HG03521 (cell line): ENCODE results near the gene NACC1.
"Not testable (repeated sequence)": the region's sequence is repeated elsewhere in the genome, so short reads cannot be mapped to it uniquely, and the experiment has no call there.

Experiments
- ATAC-seq: cut with Tn5 transposase; IDR thresholded peaks from one replicate; pipeline ENCODE4 v1.9.1; 2021; ENCODE audit warnings: mild to moderate bottlenecking, moderate library complexity; ENCODE audit not compliant: unreplicated experiment

Gene NACC1

GRCh38 chr19:13138171-13138915 lies 20.3 kb downstream of the NACC1 start:
- no peak for ATAC-seq

GRCh38 chr19:13138916-13139198 lies 20.8 kb downstream of the NACC1 start:
- no peak for ATAC-seq

GRCh38 chr19:13139633-13140311 lies 21.7 kb downstream of the NACC1 start:
- ATAC-seq = no peak

GRCh38 chr19:13146763-13147563 lies 28.9 kb downstream of the NACC1 start:
- no peak for ATAC-seq

GRCh38 chr19:13149173-13149627 lies 31.1 kb downstream of the NACC1 start:
- not testable (repeated sequence) for ATAC-seq

DNA sequence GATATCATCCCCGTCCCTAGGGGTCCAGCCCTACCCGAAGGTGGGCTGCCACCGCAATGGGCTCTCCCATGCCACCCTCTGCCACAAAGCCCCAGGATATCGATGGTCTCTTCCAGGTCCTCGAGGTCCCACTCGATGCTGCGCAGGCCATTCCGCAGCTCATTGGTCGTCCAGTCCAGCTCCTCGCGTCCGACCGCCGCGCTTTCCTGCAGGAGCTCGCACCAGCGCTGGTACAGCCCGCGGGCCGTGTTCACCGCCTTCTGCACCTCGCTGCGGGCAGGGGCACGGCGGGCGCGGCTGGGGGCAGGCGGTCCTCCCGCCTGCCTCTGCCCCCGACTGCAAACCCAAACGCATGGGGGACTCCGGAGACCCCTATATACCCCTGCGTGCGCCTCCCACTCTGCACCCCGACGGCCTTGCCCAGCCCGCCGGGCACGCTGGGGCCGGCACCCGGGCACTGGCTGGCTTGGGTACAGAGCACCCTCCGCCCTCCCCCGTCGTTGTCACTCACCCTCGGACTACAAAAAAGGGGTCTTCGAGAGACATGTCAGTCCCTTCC lies 31.6 kb downstream of the NACC1 start:
- no peak for ATAC-seq

DNA sequence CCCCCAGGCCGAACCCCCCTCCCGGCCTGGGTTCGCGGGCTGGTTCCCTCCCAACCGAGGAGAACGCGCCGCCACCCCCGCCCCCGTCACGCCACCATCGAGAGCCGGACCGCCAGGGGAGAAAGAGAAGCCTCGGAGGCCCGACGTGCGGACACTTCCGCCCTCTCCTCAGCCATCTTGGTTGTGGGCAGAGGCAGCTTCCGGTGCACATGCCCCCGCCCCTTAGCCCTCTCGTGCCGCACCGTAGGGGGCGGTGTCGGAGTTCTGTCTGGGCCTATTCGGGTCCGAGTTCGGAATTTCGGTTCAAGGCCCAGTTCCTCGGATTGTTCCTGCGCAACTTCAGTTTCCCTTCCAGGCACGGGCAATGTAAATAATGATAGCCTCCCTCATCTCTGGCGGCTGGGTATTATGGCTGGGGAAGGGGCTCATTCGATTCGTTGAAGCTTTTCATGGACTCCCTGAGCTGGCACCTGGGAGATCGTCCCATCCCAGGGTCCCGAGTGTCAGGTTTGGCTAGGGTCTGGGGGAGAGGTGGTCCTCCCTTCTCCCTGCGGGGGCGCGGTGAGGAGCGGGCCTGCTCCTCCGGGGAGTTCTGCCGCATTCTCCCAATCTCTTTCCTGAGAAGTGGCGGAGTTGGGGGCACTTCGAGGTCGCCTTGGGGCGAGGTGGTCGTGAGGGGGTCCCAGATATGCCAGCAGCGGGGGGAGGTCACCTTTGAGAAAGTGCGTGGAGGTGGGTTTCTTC lies 32.3 kb downstream of the NACC1 start, which contains the start of the genes IER2 and STX10:
IER2 (plus strand) TSS at position 225 of the 744 bp plus-strand sequence. CDS start 2,776 bp downstream, outside the sequence.
STX10 (minus strand) TSS at position 189 of the 744 bp plus-strand sequence. CDS start 202 bp downstream, outside the sequence.
- peak; percentile 35 for ATAC-seq

DNA sequence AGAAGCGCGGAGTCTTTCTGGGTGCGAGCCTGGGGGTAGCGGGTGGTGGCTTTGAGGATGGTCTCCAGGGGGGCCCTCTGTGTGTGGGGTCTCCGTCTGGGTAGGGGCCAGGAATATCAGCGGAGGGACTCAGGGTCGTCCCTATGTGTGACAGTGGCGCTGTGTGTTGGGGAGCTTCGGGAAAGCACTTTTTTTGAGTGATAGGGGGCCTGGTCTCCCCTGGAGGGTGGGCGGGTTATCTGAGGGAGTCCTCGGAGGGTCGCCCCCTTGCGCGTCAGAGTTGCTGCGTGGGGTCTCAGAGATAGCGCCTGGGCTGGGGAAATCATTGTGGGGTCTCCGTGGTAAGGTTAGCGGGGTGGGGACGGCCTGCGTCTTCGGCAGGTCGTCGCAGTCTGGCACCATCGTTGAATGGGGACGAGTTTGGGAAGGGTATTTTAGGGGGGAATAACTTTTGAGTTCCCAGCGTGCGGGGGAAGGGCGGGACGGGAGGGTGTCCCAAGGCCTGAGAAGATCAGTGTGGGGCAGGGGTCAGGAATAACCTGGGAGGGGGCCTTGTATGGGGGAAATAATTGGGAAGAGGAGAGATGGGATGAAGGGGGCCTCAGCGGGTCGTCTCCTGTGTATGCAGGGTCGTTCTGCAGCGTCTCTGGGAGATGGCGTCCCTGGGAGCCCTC lies 33.0 kb downstream of the NACC1 start:
- no peak for ATAC-seq

DNA sequence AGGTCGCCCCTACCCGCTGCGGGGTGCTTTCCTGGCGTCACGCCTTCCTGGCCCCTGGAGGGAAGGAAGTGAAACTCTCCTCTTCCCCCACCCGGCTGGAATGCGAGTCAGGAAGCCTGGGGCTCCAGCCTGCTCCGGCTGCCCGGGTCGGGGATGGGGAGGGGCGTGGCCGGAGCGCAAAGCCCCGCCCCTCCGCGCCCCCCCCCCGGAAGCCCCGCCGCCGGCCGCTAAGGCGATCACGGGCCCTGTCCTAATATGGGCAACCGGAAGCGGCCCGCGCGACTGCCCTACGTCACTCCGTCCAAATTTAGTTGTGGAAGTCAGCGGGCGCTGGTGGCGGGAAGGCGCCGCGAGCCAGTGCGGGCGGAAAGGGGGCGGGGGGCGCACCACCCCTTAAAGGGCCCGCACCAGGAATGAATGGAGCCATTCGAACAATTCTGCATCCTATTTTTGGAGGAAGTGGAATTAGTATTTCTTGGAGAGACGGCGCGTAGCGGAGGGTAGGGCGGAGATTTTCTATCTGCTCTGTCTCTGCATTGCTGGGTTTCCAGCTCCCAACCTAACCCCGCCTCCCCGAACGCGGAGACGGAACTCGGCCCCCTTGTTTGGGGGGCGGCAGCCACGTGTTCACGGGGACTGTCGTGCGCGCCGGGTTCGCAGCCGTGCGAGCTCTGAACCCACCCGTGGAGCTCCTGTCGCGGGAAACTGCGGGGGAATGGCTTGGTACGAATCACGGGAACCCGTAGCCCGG lies 33.7 kb downstream of the NACC1 start:
- ATAC-seq = peak; percentile 35

- ATAC-seq = peak; percentile 6
These were observed 34.4 kb downstream of the NACC1 start for GRCh38 chr19:13152356-13152973.

GRCh38 chr19:13152974-13153568 lies 35.0 kb downstream of the NACC1 start:
- peak; percentile 30 for ATAC-seq

- no peak for ATAC-seq
These were observed 35.6 kb downstream of the NACC1 start for GRCh38 chr19:13153569-13154240.

GRCh38 chr19:13154241-13154778 lies 36.2 kb downstream of the NACC1 start:
- no peak for ATAC-seq

DNA sequence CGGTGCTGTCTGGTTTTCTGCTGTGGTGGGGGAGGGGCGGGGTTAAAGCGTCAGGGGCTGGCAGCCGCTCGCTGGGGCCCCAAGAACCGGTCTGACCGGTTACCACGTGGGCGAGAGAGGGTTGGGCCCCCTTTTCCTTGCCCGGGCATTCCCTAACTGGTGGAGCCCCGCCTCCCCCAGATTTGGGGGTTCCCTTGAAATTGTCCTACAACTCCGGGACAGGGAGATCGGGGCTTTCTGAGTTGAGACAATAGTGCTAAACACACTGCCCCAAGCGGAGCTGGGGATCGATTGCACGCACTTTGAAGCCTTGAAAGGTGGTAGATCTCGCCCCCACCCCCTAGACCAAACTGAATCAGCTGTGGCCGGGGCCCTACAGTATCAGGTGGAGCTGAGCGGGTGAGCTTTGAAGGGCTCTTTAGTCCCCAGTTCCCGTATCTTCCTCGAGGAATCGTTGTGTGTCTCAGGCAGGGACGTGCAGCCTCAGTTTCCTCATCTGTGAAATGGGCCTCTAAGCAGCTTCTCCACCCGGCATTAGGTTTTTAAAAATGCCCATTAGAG lies 36.9 kb downstream of the NACC1 start:
- ATAC-seq = no peak

- no peak for ATAC-seq
These were observed 37.7 kb downstream of the NACC1 start for GRCh38 chr19:13155472-13156359.

DNA sequence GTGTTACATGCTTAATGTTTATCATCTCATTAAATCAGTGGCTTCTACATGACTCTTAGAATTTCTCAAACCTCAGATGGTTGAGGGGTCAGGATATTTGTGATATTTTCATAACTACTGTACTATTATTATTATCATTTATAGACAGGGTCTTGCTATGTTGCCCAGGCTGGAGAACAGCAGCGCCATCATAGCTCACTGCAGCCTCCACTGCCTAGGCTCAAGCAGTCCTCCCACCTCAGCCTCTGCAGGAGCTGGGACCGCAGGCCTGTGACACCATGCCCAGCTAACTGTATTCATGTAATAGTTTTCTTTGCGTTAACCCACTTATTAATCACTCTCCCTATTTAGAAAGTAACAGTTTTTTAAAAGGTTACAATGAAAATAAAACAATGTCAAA lies 41.6 kb downstream of the NACC1 start:
- ATAC-seq = no peak
